ENCODE results near the gene IL36G.

The IL36G gene

DNA sequence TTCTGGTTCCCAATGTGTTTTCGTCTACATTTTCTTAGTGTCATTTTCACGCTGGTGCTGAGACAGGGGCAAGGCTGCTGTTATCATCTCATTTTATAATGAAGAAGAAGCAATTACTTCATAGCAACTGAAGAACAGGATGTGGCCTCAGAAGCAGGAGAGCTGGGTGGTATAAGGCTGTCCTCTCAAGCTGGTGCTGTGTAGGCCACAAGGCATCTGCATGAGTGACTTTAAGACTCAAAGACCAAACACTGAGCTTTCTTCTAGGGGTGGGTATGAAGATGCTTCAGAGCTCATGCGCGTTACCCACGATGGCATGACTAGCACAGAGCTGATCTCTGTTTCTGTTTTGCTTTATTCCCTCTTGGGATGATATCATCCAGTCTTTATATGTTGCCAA is 7.3 kb downstream of the IL36G start:
- no peak for TF ChIP-seq CTCF (IDR thresholded peaks at IDR 0.05; ENCODE audit: borderline replicate concordance, control extremely low read depth, extremely low read depth, insufficient read depth, missing control alignments)
- in situ Hi-C loops (cut with MboI; ENCODE audit: low sequenced_read_pairs, unreplicated experiment): no loop called here
- no peak for DNase-seq (ENCODE audit: low spot score)

- TF ChIP-seq CTCF (IDR thresholded peaks at IDR 0.05; ENCODE audit: borderline replicate concordance, control extremely low read depth, extremely low read depth, insufficient read depth, missing control alignments): no peak
- in situ Hi-C loops (cut with MboI; ENCODE audit: low sequenced_read_pairs, unreplicated experiment): no loop called here
- no peak for DNase-seq (ENCODE audit: low spot score)
These were observed 11.8 kb downstream of the IL36G start for GRCh38 chr2:112989611-112990010.

DNA sequence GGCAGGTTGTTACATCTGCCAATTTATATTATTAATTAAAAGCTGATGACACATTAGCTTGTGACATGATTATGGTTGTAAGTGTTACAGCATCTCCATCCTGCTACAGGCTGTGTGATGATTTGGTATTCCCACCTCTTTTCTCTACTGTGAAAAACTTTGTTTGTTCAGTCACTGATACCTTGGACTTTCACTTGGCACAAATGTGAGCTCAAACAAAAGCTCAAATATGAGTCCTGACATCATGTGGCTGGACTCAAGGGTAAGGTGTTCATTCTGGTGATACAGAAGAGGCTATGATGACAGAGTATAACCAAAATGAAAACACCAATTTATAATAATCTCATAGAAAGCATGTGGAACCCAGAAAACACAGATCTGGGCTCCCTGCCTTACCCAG is 16.0 kb downstream of the IL36G start:
- no peak for DNase-seq (ENCODE audit: low spot score)
- TF ChIP-seq CTCF (IDR thresholded peaks at IDR 0.05; ENCODE audit: borderline replicate concordance, control extremely low read depth, extremely low read depth, insufficient read depth, missing control alignments): no peak
- in situ Hi-C loops (cut with MboI; ENCODE audit: low sequenced_read_pairs, unreplicated experiment): no loop called here

- no peak for DNase-seq (ENCODE audit: low spot score)
- no peak for TF ChIP-seq CTCF (IDR thresholded peaks at IDR 0.05; ENCODE audit: borderline replicate concordance, control extremely low read depth, extremely low read depth, insufficient read depth, missing control alignments)
- in situ Hi-C loops (cut with MboI; ENCODE audit: low sequenced_read_pairs, unreplicated experiment): no loop called here
These were observed 16.8 kb downstream of the IL36G start for GRCh38 chr2:112994648-112995047.

DNA sequence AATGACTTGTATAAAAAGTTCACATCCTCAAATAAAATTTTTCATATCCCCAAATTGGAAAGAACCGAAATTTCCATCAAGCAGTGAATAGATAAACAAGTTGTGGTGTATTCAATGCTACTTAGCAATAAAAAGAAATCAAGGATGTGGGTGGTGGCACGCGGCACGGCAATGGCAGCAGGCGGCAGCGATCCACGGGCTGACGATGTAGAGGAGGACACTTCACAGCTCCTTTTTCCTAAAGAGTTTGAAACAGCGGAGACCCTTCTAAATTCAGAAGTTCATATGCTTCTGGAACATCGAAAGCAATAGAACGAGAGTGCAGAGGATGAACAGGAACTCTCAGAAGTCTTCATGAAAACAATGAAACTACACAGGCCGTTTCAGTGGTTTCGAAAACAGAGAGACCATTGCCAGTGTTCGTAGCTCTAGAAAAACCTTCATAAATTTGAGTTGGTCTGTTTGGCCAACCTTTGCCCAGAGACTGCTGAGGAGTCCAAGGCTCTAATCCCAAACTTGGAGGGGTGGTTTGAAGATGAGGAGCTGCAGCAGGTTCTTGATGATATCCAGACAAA is 17.6 kb downstream of the IL36G start:
- DNase-seq (ENCODE audit: low spot score): no peak
- in situ Hi-C loops (cut with MboI; ENCODE audit: low sequenced_read_pairs, unreplicated experiment): no loop called here
- no peak for TF ChIP-seq CTCF (IDR thresholded peaks at IDR 0.05; ENCODE audit: borderline replicate concordance, control extremely low read depth, extremely low read depth, insufficient read depth, missing control alignments)

DNA sequence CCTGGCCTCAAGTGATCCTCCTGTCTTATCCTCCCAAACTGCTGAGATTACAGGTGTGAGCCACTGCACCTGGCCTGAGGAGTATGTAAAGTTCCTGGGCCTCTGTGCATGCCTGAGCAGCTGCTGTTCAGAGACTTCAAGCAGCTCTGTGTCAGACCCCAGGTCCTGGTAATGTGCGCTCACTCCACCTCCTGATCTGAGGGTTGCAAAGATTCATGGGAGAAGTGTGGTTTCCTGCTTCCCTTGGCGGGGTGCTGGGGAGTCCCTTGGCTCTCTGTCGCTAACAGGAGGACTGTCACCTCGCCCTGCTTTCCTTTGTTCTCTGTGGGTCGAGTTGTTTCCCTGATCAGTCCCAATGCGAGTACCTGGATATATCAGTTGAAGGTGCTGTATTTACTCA is 18.8 kb downstream of the IL36G start:
- peak; percentile 30 for DNase-seq (ENCODE audit: low spot score)
- TF ChIP-seq CTCF (IDR thresholded peaks at IDR 0.05; ENCODE audit: borderline replicate concordance, control extremely low read depth, extremely low read depth, insufficient read depth, missing control alignments): no peak
- in situ Hi-C loops (cut with MboI; ENCODE audit: low sequenced_read_pairs, unreplicated experiment): no loop called here

DNA sequence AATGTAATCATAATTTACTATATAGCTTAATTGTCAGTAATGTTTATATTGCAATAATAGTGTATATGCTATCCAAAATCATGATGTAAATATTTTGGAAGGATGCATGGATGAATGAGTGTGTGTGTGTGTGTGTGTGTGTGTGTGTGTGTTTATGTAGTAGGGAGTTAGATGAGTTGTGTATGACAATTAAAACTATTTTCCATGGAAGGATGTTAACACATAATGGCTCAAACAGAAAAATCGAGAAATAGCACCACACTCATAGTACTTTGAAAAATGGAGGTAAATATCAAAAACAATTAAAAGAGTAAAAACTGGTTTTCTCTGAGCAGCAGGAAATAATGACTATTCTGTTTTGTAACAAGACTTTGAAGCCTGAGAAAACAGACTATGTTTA is 19.3 kb downstream of the IL36G start:
- in situ Hi-C loops (cut with MboI; ENCODE audit: low sequenced_read_pairs, unreplicated experiment): no loop called here
- no peak for TF ChIP-seq CTCF (IDR thresholded peaks at IDR 0.05; ENCODE audit: borderline replicate concordance, control extremely low read depth, extremely low read depth, insufficient read depth, missing control alignments)
- DNase-seq (ENCODE audit: low spot score): no peak
